DND-41 (cell line): ENCODE measurements around the gene LRP1.

ENCODE experiments used
- EZH2 ChIP-seq: IDR thresholded peaks from 3 replicates; pipeline ENCODE4 v1.6.1; 2012; ENCODE audit warnings: borderline replicate concordance, low read depth, mild to moderate bottlenecking, moderate library complexity, low read length, inconsistent platforms; ENCODE audit not compliant: severe bottlenecking
- TF ChIP-seq, protein P1 (sequence below): IDR thresholded peaks from 2 replicates; pipeline ENCODE4 v1.5.1; 2012; ENCODE audit warnings: borderline replicate concordance, low read length, moderate library complexity, mild to moderate bottlenecking; ENCODE audit not compliant: poor library complexity, severe bottlenecking; ENCODE audit errors: extremely low read depth

DNA sequence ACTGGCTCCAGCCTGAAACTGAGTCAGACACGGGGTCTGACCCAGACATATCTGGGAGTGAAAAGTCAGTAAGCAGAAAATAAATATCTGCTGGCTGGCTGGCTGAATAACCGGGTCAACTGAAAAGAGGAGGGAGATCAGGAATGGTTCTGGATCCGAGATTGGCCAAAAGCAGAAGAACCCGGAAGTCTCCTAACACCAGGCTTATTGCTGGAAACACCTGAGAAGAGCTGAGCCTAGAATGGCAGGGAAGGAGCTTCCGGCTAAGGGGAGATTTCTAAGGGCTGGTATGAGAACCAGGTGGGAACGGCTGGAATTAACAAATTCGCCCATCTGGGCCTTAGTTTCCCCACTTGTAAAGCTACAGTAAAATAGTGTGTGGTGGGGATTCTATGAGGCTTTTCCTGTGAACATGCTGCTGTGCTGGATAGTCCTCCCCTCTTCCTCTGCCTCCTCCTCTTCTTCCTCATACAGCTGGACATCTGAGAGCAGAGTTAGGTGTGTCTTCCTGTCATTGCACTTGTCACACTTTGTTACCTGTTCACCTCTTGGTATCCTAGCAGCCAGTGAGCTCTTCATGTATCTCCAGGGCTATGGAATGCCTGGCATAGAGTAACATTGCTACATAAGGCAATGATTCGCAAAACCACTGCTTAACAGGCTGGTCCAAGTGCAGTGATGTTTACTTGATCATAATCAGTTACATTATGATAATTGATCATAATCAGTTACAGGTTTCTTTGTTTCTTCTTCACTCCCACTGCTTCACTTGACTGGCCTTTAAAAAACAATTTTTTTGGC lies 99.2 kb downstream of the LRP1 start:
- no peak for TF ChIP-seq EZH2
- TF ChIP-seq, protein P1, sequence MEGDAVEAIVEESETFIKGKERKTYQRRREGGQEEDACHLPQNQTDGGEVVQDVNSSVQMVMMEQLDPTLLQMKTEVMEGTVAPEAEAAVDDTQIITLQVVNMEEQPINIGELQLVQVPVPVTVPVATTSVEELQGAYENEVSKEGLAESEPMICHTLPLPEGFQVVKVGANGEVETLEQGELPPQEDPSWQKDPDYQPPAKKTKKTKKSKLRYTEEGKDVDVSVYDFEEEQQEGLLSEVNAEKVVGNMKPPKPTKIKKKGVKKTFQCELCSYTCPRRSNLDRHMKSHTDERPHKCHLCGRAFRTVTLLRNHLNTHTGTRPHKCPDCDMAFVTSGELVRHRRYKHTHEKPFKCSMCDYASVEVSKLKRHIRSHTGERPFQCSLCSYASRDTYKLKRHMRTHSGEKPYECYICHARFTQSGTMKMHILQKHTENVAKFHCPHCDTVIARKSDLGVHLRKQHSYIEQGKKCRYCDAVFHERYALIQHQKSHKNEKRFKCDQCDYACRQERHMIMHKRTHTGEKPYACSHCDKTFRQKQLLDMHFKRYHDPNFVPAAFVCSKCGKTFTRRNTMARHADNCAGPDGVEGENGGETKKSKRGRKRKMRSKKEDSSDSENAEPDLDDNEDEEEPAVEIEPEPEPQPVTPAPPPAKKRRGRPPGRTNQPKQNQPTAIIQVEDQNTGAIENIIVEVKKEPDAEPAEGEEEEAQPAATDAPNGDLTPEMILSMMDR = no peak
